Neural cell (in vitro differentiated cells): Measurements from ENCODE around the gene MRPS33. TPM values are rescaled to one million over a fixed set of nuclear protein-coding genes. Genes with fewer than 3 reads are reported as not detected.

Source experiments
- H2AFZ ChIP-seq: fragments of 200-600, 300-800 bp; sonication (generic), shearing (Covaris generic); 2 replicates; pipeline ENCODE4 v1.6.0; 2014; ENCODE audit warnings: low read depth, mild to moderate bottlenecking, antibody characterized with exemption, low read length, moderate library complexity
- H3F3A ChIP-seq: fragments of 200-600 bp; shearing (Covaris generic); 2 replicates; pipeline ENCODE4 v1.6.1; 2016; ENCODE audit warnings: mild to moderate bottlenecking, moderate library complexity, mixed read lengths, antibody characterized with exemption, low read length; ENCODE audit not compliant: insufficient read depth, poor library complexity, severe bottlenecking
- H3K27ac ChIP-seq: fragments of 200-600, 300-800 bp; sonication (generic), shearing (Covaris generic); 2 replicates; pipeline ENCODE4 v1.5.1; 2014; ENCODE audit warnings: mild to moderate bottlenecking, low read length, moderate library complexity
- H3K27me3 ChIP-seq: fragments of 300-800, 200-600 bp; sonication (generic), shearing (Covaris generic); 2 replicates; pipeline ENCODE4 v1.6.0; 2014; ENCODE audit warnings: mild to moderate bottlenecking, low read depth, low read length, moderate library complexity; ENCODE audit not compliant: insufficient read depth
- H3K36me3 ChIP-seq: fragments of 300-800, 200-600 bp; sonication (generic), shearing (Covaris generic); 2 replicates; pipeline ENCODE4 v1.5.1; 2014; ENCODE audit warnings: mild to moderate bottlenecking, antibody characterized with exemption, low read length, moderate library complexity; ENCODE audit not compliant: insufficient read depth
- H3K4me2 ChIP-seq: fragments of 300-800, 200-600 bp; sonication (generic), shearing (Covaris generic); 2 replicates; pipeline ENCODE4 v1.6.0; 2014; ENCODE audit warnings: mild to moderate bottlenecking, low read length
- H3K4me3 ChIP-seq: fragments of 300-800, 200-600 bp; sonication (generic), shearing (Covaris generic); 2 replicates; pipeline ENCODE4 v1.5.1; 2014; ENCODE audit warnings: mild to moderate bottlenecking, low read length, moderate library complexity
- H3K79me2 ChIP-seq: fragments of 200-600 bp; shearing (Covaris generic); replicated peaks from 2 replicates; pipeline ENCODE4 v1.6.0; 2014; ENCODE audit warnings: mild to moderate bottlenecking, low read length, moderate library complexity; ENCODE audit not compliant: insufficient read depth
- H3K9ac ChIP-seq: fragments of 300-800, 200-600 bp; sonication (generic), shearing (Covaris generic); 2 replicates; pipeline ENCODE4 v1.6.1; 2016; ENCODE audit warnings: mild to moderate bottlenecking, low read length, mixed read lengths
- H3K9me2 ChIP-seq: fragments of 200-600 bp; shearing (Covaris generic); 2 replicates; pipeline ENCODE4 v1.6.1; 2016; ENCODE audit warnings: mild to moderate bottlenecking, low read length, mixed read lengths; ENCODE audit not compliant: insufficient read depth
- H3K9me3 ChIP-seq: fragments of 200-600, 300-800 bp; sonication (generic), shearing (Covaris generic); 2 replicates; pipeline ENCODE4 v1.6.1; 2016; ENCODE audit warnings: mild to moderate bottlenecking, mixed run types, low read length, moderate library complexity, mixed read lengths
- H4K20me1 ChIP-seq: fragments of 200-600 bp; shearing (Covaris generic); 2 replicates; pipeline ENCODE4 v1.6.1; 2016; ENCODE audit warnings: mild to moderate bottlenecking, mixed run types; ENCODE audit not compliant: insufficient read depth
- CTCF ChIP-seq: fragments of 450-650 bp; IDR thresholded peaks from 2 replicates; pipeline ENCODE4 v1.5.1; 2014; ENCODE audit warnings: antibody characterized with exemption, mild to moderate bottlenecking, moderate library complexity; ENCODE audit not compliant: poor library complexity, severe bottlenecking
- EP300 ChIP-seq: fragments of 450-650 bp; conservative IDR thresholded peaks from 2 replicates; pipeline ENCODE4 v1.6.1; 2014; ENCODE audit warnings: antibody characterized with exemption, mild to moderate bottlenecking, moderate library complexity; ENCODE audit not compliant: poor library complexity, severe bottlenecking
- EZH2 ChIP-seq: fragments of 200-600, 300-800 bp; shearing (Covaris generic), sonication (generic); IDR thresholded peaks from 2 replicates; pipeline ENCODE4 v1.6.1; 2014; ENCODE audit warnings: antibody characterized with exemption, low read length, borderline replicate concordance, mild to moderate bottlenecking; ENCODE audit not compliant: insufficient read depth, poor library complexity, severe bottlenecking
- MXI1 ChIP-seq: fragments of 450-650 bp; conservative IDR thresholded peaks from 2 replicates; pipeline ENCODE4 v1.6.1; 2014; ENCODE audit warnings: antibody characterized with exemption, mild to moderate bottlenecking; ENCODE audit not compliant: poor library complexity, severe bottlenecking
- POLR2AphosphoS5 ChIP-seq: IDR thresholded peaks from 2 replicates; pipeline ENCODE4 v1.6.1; 2012
- RAD21 ChIP-seq: fragments of 450-650 bp; conservative IDR thresholded peaks from 2 replicates; pipeline ENCODE4 v1.6.1; 2014; ENCODE audit warnings: antibody characterized with exemption, mild to moderate bottlenecking, moderate library complexity
- REST ChIP-seq: IDR thresholded peaks from 2 replicates; pipeline ENCODE4 v1.6.1; 2012; ENCODE audit warnings: borderline replicate concordance
- SMC3 ChIP-seq: fragments of 450-650 bp; conservative IDR thresholded peaks from 2 replicates; pipeline ENCODE4 v1.6.1; 2014; ENCODE audit warnings: antibody characterized with exemption, mild to moderate bottlenecking, moderate library complexity; ENCODE audit not compliant: poor library complexity
- TAF1 ChIP-seq: IDR thresholded peaks from 2 replicates; pipeline ENCODE4 v1.6.1; 2012; ENCODE audit warnings: low read depth
- polyA plus RNA-seq: library from polyadenylated mRNA; depleted of rRNA; stranded (reverse); fragments of >200 nt; gene quantifications from 2 replicates; pipeline ENCODE4 v1.2.3, GENCODE V29; 2014

MRPS33 gene
- polyA plus RNA-seq, 1 donor from 2014 or later = 68.5 TPM

- no peaks in the 10 kb centered on the region for H3F3A ChIP-seq
- no peak overlapping the region for H3K4me3 ChIP-seq
- H3K36me3 ChIP-seq = no peaks in the 10 kb centered on the region
- no peak overlapping the region for H3K27ac ChIP-seq
- H3K9me2 ChIP-seq = no peaks in the 10 kb centered on the region
- H3K9ac ChIP-seq = no peak overlapping the region
- no peaks in the 10 kb centered on the region for H3K27me3 ChIP-seq
- H4K20me1 ChIP-seq = no peaks in the 10 kb centered on the region
- no peak overlapping the region for H3K4me2 ChIP-seq
- no peak overlapping the region for H2AFZ ChIP-seq
- no peaks in the 10 kb centered on the region for H3K9me3 ChIP-seq
- H3K79me2 ChIP-seq = no peaks in the 10 kb centered on the region
- TF ChIP-seq RAD21 (no peak), SMC3 (no peak), EZH2 (no peak), CTCF (no peak), POLR2AphosphoS5 (no peak), MXI1 (no peak), EP300 (no peak), REST (no peak), TAF1 (no peak)
Measured at GRCh38 chr7:140989068-140989467, 25.7 kb downstream of the MRPS33 start.

- Histone ChIP-seq H3K27me3 (no peaks in the 10 kb centered on the region), H3K79me2 (no peaks in the 10 kb centered on the region), H3K27ac (no peak overlapping the region), H2AFZ (no peak overlapping the region), H3K9me2 (no peaks in the 10 kb centered on the region), H4K20me1 (no peaks in the 10 kb centered on the region), H3F3A (no peaks in the 10 kb centered on the region), H3K4me3 (no peak overlapping the region), H3K9me3 (no peaks in the 10 kb centered on the region), H3K4me2 (no peak overlapping the region), H3K9ac (no peak overlapping the region), H3K36me3 (no peaks in the 10 kb centered on the region)
- no peak for TF ChIP-seq TAF1
- TF ChIP-seq EZH2 = no peak
- no peak for TF ChIP-seq EP300
- TF ChIP-seq RAD21 = no peak
- no peak for TF ChIP-seq POLR2AphosphoS5
- no peak for TF ChIP-seq CTCF
- no peak for TF ChIP-seq MXI1
- TF ChIP-seq REST = no peak
- TF ChIP-seq SMC3 = no peak
Measured at GRCh38 chr7:140983802-140984201, 30.9 kb downstream of the MRPS33 start.
